Hepatocyte (in vitro differentiated cells): ENCODE results near the gene OTOS. TPM values are rescaled to one million over a fixed set of nuclear protein-coding genes. Genes with fewer than 3 reads are reported as not detected.

Experiments
- DNase-seq: peaks from one replicate; pipeline ENCODE4 v3.0.0-alpha.2; 2016; ENCODE audit warnings: low spot score
- H2AFZ ChIP-seq: fragments of 200-600 bp; sonication (generic); 2 replicates; pipeline ENCODE4 v1.6.0; 2016; ENCODE audit warnings: antibody characterized with exemption, mild to moderate bottlenecking
- H3K27ac ChIP-seq: fragments of 200-600 bp; sonication (generic); 2 replicates; pipeline ENCODE4 v1.5.1; 2016; ENCODE audit warnings: mild to moderate bottlenecking
- H3K27me3 ChIP-seq: fragments of 200-600 bp; sonication (generic); 2 replicates; pipeline ENCODE4 v1.6.1; 2016
- H3K36me3 ChIP-seq: fragments of 200-600 bp; sonication (generic); replicated peaks from 2 replicates; pipeline ENCODE4 v1.5.1; 2016; ENCODE audit warnings: low read depth; ENCODE audit not compliant: insufficient read depth
- H3K4me1 ChIP-seq: fragments of 200-600 bp; sonication (generic); 2 replicates; pipeline ENCODE4 v1.5.1; 2016; ENCODE audit warnings: mild to moderate bottlenecking, moderate library complexity; ENCODE audit not compliant: insufficient read depth
- H3K4me2 ChIP-seq: fragments of 200-600 bp; sonication (generic); 2 replicates; pipeline ENCODE4 v1.6.0; 2016
- H3K4me3 ChIP-seq: fragments of 200-600 bp; sonication (generic); 2 replicates; pipeline ENCODE4 v1.5.1; 2016; ENCODE audit warnings: mild to moderate bottlenecking
- H3K79me2 ChIP-seq: fragments of 200-600 bp; sonication (generic); 2 replicates; pipeline ENCODE4 v1.6.0; 2017; ENCODE audit warnings: mild to moderate bottlenecking
- H3K9me2 ChIP-seq: fragments of 200-600 bp; sonication (generic); replicated peaks from 2 replicates; pipeline ENCODE4 v1.6.0; 2017; ENCODE audit warnings: mild to moderate bottlenecking; ENCODE audit not compliant: insufficient read depth
- H3K9me3 ChIP-seq: fragments of 200-600 bp; sonication (generic); 2 replicates; pipeline ENCODE4 v1.5.1; 2016; ENCODE audit warnings: low read depth, mild to moderate bottlenecking
- H4K20me1 ChIP-seq: fragments of 200-600 bp; sonication (generic); 2 replicates; pipeline ENCODE4 v1.6.0; 2016; ENCODE audit warnings: mild to moderate bottlenecking; ENCODE audit not compliant: insufficient read depth, poor library complexity, severe bottlenecking
- CTCF ChIP-seq: fragments of 200-600 bp; sonication (generic); IDR thresholded peaks from 2 replicates; pipeline ENCODE4 v1.5.1; 2016; ENCODE audit warnings: antibody characterized with exemption, mild to moderate bottlenecking; ENCODE audit not compliant: poor library complexity
- EZH2 ChIP-seq: fragments of 200-600 bp; sonication (generic); IDR thresholded peaks from 2 replicates; pipeline ENCODE4 v1.6.1; 2016; ENCODE audit warnings: antibody characterized with exemption, mild to moderate bottlenecking, borderline replicate concordance
- EZH2phosphoT487 ChIP-seq: fragments of 200-600 bp; sonication (generic); IDR thresholded peaks from one replicate; pipeline ENCODE4 v1.6.1; 2018; ENCODE audit warnings: antibody characterized with exemption, mild to moderate bottlenecking, low read depth, moderate library complexity; ENCODE audit not compliant: unreplicated experiment, severe bottlenecking
- WGBS: methylation state at CpG from one replicate; pipeline ENCODE4 v1.1.6; 2016; ENCODE audit warnings: low lambda C conversion rate; ENCODE audit errors: missing lambda C conversion rate; 5-methylcytosine and 5-hydroxymethylcytosine counted together
- polyA plus RNA-seq: library from polyadenylated mRNA; unstranded; fragments of >200 nt; fragmentation: Nextera tagmentation; extraction: Ambion mirVana; gene quantifications from 2 replicates; pipeline ENCODE4 v1.2.1, GENCODE V29; 2016
- total RNA-seq: library from RNA; depleted of rRNA; stranded (reverse); fragments of >200 nt; gene quantifications from 2 replicates; pipeline ENCODE4 v1.2.3, GENCODE V29; 2014

OTOS gene
- total and polyA plus RNA-seq, 2 experiments from 2014 or later = 0.50 TPM; not detected in 1

GRCh38 chr2:240147382-240147781 lies 6.9 kb upstream of the OTOS start:
- TF ChIP-seq EZH2 (no peak), EZH2phosphoT487 (no peak)
- Histone ChIP-seq H3K9me3 (no peaks in the 10 kb centered on the region), H3K27ac (no peak overlapping the region), H3K27me3 (peaks cover 7% of the 10 kb centered on the region), H3K4me2 (no peak overlapping the region), H3K4me3 (no peak overlapping the region), H3K9me2 (no peaks in the 10 kb centered on the region), H3K4me1 (no peaks in the 10 kb centered on the region), H2AFZ (no peak overlapping the region), H4K20me1 (no peaks in the 10 kb centered on the region), H3K79me2 (no peaks in the 10 kb centered on the region), H3K36me3 (no peaks in the 10 kb centered on the region)
- DNase-seq = no peak
- WGBS = 100% methylated on average over 4 of the region's 5 CpGs

- H4K20me1 ChIP-seq = no peaks in the 10 kb centered on the region
- H3K79me2 ChIP-seq = no peaks in the 10 kb centered on the region
- H3K4me3 ChIP-seq = no peak overlapping the region
- no peak for DNase-seq
- TF ChIP-seq EZH2phosphoT487 (no peak), EZH2 (no peak)
- H3K4me1 ChIP-seq = no peaks in the 10 kb centered on the region
- H3K27ac ChIP-seq = no peak overlapping the region
- H3K4me2 ChIP-seq = no peak overlapping the region
- no peaks in the 10 kb centered on the region for H3K36me3 ChIP-seq
- no peaks in the 10 kb centered on the region for H3K9me2 ChIP-seq
- H3K9me3 ChIP-seq = no peaks in the 10 kb centered on the region
- WGBS = 89% methylated on average over 12 of the region's 12 CpGs
- peaks cover under 1% of the 10 kb centered on the region for H3K27me3 ChIP-seq
- no peak overlapping the region for H2AFZ ChIP-seq
Measured at GRCh38 chr2:240146627-240147278, 6.3 kb upstream of the OTOS start.

GRCh38 chr2:240146141-240146561 lies 5.7 kb upstream of the OTOS start:
- Histone ChIP-seq H3K79me2 (no peaks in the 10 kb centered on the region), H3K4me2 (no peak overlapping the region)
- TF ChIP-seq EZH2 = no peak
- no peak for TF ChIP-seq CTCF
- TF ChIP-seq EZH2phosphoT487 = no peak

GRCh38 chr2:240145461-240145860 lies 5.0 kb upstream of the OTOS start:
- Histone ChIP-seq H3K4me2 (no peak overlapping the region), H3K36me3 (no peaks in the 10 kb centered on the region), H4K20me1 (no peaks in the 10 kb centered on the region), H3K27me3 (no peaks in the 10 kb centered on the region), H2AFZ (no peak overlapping the region), H3K4me1 (no peaks in the 10 kb centered on the region), H3K9me3 (no peaks in the 10 kb centered on the region), H3K9me2 (no peaks in the 10 kb centered on the region), H3K4me3 (no peak overlapping the region), H3K27ac (no peak overlapping the region), H3K79me2 (no peaks in the 10 kb centered on the region)
- TF ChIP-seq EZH2 (no peak), CTCF (no peak), EZH2phosphoT487 (no peak)
- no peak for DNase-seq
- 86% methylated on average over 13 of the region's 13 CpGs for WGBS

More at GRCh38 chr2:240146141-240146561, 5.7 kb upstream of the OTOS start:
- no peak overlapping the region for H3K27ac ChIP-seq
- H2AFZ ChIP-seq = no peak overlapping the region
- H3K9me3 ChIP-seq = no peaks in the 10 kb centered on the region
- no peaks in the 10 kb centered on the region for H3K9me2 ChIP-seq
- no peaks in the 10 kb centered on the region for H4K20me1 ChIP-seq
- no peaks in the 10 kb centered on the region for H3K27me3 ChIP-seq
- no peaks in the 10 kb centered on the region for H3K36me3 ChIP-seq
- 76% methylated on average over 10 of the region's 10 CpGs for WGBS
- DNase-seq = no peak
- no peaks in the 10 kb centered on the region for H3K4me1 ChIP-seq
- H3K4me3 ChIP-seq = no peak overlapping the region
